ENCODE results near the gene RASAL1. TPM values are rescaled to one million over a fixed set of nuclear protein-coding genes. Genes with fewer than 3 reads are reported as not detected.

The RASAL1 gene
- total and polyA plus RNA-seq, 2 experiments from 2014 or later = 2.7 to 8.2 TPM

- TF ChIP-seq ZNF462 (CRISPR knock-in tag; IDR thresholded peaks at IDR 0.05) = no peak
Observed at GRCh38 chr12:113172185-113172584, 36.6 kb upstream of the RASAL1 start (continued).

- no peak overlapping the region for H3K27ac Mint-ChIP-seq
- Histone ChIP-seq H3F3A (replicated peaks; ENCODE audit: low read depth) (peaks cover 3% of the 10 kb centered on the region; the same call in 1 of the 2 replicates), H3K4me1 (ENCODE audit: insufficient read depth) (no peaks in the 10 kb centered on the region), H3K9me2 (ENCODE audit: insufficient read depth) (no peaks in the 10 kb centered on the region), H3K4me3 (no peak overlapping the region), H4K20me1 (replicated peaks; ENCODE audit: insufficient read depth) (peaks cover 9% of the 10 kb centered on the region; the same call in 1 of the 2 replicates), H3K79me2 (replicated peaks; ENCODE audit: insufficient read depth) (no peaks in the 10 kb centered on the region; the same call in 1 of the 2 replicates), H3K4me2 (no peak overlapping the region), H3K27me3 (ENCODE audit: insufficient read depth) (no peaks in the 10 kb centered on the region), H3K36me3 (ENCODE audit: insufficient read depth) (peaks cover 49% of the 10 kb centered on the region), H2AFZ (no peak overlapping the region), H3K27ac (ENCODE audit: low read depth) (no peak overlapping the region)
- H3K9me3 Mint-ChIP-seq = no peaks in the 10 kb centered on the region
- ATAC-seq = no peak
- no peak overlapping the region for H3K4me3 Mint-ChIP-seq
- no peak for DNase-seq (ENCODE audit: low spot score)
- H3K4me1 Mint-ChIP-seq = no peaks in the 10 kb centered on the region
- H3K36me3 Mint-ChIP-seq (ENCODE audit: low read depth) = peaks cover 76% of the 10 kb centered on the region
- peaks cover 16% of the 10 kb centered on the region for H3K27me3 Mint-ChIP-seq (ENCODE audit: insufficient read depth, low read depth, poor library complexity)
- TF ChIP-seq CTCF (conservative IDR thresholded peaks at IDR 0.05; ENCODE audit: low read depth in 2 of 2) (no peak), EZH2phosphoT487 (IDR thresholded peaks at IDR 0.05; ENCODE audit: unreplicated experiment) (no peak), ZNF114 (CRISPR knock-in tag; IDR thresholded peaks at IDR 0.05) (no peak), STAT1 (IDR thresholded peaks at IDR 0.05; ENCODE audit: unreplicated experiment) (no peak), REST (IDR thresholded peaks at IDR 0.05; ENCODE audit: unreplicated experiment) (no peak)
Observed at GRCh38 chr12:113171543-113171942, 36.0 kb upstream of the RASAL1 start.

All from GM23338 (cell line).